ENCODE results near the gene KIR3DL3.
"Not testable (repeated sequence)": the region's sequence is repeated elsewhere in the genome, so short reads cannot be mapped to it uniquely, and the experiment has no call there.

GRCh38 chr19:54709956-54710355 is 14.3 kb upstream of the KIR3DL3 start:
- TF ChIP-seq POLR2A (IDR thresholded peaks at IDR 0.05; ENCODE audit: low read length); GATA1 (IDR thresholded peaks at IDR 0.05; ENCODE audit: low read depth, low read length): not testable (repeated sequence)
